Stimulated activated CD4-positive, alpha-beta T cell treated with anti-CD3 and anti-CD28 coated beads, Interleukin-4, amount 100 ng/mL, for 48 hours (primary cell): ENCODE measurements around the gene KANK2.
"Not testable (repeated sequence)": the region's sequence is repeated elsewhere in the genome, so short reads cannot be mapped to it uniquely, and the experiment has no call there.

ENCODE experiments used
- DNase-seq, 2 donors: peaks; one replicate each; pipeline ENCODE4 v3.0.0-alpha.2; 2020; ENCODE audit warnings: low read depth in 2 of 2

Gene KANK2

GRCh38 chr19:11196406-11197287 is 698 bp downstream of the KANK2 start:
- no peak for DNase-seq

DNA sequence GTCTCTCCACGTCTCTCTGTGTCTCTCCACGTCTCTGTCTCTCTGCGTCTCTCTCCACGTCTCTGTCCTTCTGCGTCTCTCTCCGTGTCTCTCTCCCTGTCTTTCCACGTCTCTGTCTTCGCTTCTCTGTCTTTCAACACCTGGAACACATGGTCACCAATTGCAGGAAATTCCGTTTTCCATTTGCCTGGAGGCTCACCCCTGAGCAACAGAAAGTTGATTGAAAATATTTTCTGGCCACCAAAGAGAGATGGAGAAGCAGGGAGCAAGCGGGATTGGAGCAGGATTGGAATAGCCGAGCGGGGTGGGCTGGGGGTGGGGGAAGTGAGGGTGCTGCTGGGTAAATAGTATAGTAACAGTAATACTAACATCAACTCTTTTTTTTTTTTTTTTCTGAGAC is 1.7 kb downstream of the KANK2 start:
- DNase-seq, result no peak

GRCh38 chr19:11194656-11195558 is 2.4 kb downstream of the KANK2 start:
- DNase-seq, result no peak

- DNase-seq, result no peak
These were observed 3.2 kb downstream of the KANK2 start for GRCh38 chr19:11194173-11194572.

DNA sequence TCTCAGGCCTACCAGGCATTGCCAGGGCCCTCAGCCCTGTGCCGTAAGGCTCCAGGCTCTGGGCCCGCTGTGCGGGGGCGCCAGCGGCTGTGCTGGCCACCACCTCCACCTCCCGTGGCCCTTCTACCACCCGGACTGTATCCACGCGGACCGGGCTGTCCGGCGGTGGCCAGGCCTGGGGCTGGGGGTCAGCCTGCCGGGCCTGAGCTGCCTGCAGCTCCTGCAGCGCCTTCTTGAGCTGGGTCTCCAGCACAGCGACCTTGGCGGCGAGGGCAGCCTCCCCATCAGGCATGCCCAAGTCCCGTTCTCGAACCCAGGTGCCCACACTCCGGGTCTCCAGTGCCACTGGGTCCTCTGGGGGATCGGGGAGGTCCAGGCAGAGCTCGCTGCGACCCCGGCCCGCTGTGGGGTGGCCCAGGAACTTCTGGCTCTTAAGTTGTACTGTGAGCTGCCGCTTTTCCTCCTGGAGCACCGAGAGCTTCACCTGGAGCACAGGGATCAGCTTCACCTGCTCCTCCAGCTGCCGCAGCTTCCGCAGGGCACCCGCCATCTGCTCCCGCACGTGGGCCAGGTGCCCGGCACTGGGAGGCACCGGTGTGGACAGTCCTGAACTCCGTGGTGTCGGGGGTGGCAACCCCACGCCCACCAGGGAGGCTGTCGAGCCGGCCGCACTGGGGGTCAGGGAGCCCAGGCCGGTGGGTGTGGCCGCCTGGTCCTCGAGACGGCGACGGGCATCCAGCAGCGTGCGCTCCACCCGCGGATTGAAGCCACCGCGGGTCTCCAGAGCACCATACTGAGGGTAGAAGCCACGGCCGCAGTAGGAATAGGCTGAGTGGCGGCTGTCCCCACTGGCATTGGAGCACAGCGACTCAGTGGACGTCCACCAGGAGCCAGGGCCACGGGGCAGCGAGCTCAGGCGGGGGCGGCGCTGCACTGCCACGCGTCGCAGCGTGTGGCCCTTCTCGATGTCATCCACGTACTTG is 4.1 kb downstream of the KANK2 start:
- DNase-seq, result no peak

DNA sequence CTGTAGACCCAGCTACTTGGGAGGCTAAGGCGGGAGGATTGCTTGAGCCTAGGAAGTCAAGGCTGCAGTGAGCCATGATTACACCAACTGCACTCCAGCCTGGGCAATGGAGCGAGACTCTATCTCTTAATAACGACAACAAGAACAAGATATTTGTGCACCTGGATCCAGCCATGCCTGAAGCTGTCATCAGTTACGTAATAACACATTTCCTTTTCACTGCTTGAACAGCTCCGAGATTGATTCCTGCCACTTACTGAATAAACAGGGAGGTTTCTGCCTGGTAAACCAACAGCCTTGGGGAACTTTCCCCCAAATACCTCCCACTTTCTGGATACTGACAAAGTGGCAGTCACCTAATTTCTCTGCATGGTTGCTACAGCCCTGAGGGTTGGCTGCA is 5.4 kb downstream of the KANK2 start:
- DNase-seq, result no peak

DNA sequence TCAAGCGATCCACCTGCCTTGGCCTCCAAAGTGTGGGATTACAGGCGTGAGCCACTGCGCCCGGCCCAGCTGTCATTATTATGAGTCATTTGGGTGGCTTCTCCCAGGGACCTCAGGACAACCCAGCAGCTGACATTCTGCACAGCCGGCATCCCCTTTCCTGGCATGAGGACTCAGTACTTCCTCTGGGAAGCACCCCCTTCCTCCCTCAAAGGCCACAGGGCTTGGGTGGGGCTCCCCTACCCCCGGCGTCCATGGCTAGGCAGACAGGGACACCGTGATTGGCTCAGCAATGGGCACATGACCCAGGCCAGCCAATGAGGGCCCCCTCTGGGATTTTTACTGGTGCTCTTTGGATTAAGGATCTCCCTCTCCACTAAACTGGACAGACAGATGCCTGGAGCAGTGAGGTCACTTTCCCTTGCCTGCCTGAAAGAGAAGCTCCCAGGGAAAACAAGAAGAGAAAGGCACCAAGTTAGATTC is 6.0 kb downstream of the KANK2 start:
- no peak for DNase-seq

- no peak for DNase-seq
These were observed 6.8 kb downstream of the KANK2 start for GRCh38 chr19:11190501-11190900.

DNA sequence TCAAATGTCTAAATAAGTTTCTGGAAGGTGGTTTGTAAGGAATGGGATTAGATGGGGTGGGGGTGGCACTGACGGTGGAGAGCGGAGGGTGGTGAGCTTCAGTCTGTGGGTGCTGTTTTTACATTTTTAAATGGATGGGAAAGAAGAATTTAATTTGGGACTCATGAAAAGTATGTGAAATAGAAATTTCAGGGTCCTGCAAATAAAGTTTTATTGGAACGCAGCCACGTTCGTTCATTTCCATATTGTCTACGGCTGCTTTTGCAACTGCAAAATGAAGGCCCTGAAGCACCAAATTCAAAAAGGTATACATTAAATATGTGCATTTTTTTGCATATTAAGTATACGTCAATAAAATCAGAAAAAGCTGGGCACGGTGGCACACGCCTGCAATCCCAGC is 9.9 kb downstream of the KANK2 start:
- no peak for DNase-seq

DNA sequence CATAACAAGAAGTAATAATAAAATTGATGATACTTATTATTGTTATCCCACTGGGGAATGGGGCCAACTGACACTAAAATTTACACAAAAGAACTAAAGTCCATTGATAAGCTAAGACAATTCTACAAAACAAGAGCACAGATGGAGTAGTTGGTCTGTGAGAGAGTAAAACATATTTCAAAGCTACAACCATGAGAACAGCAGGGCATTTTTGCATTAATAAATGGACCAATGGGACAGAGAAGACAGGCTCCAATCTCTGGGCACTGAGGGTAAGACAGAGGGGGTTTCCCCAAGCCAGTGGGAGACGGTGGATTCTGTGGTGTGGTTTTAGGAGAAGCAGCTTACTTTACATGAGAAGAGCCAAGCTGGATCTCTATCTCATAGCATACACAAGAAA is 14.4 kb downstream of the KANK2 start:
- DNase-seq, result no peak

- DNase-seq, result no peak
These were observed 15.9 kb downstream of the KANK2 start for GRCh38 chr19:11181488-11181887.

DNA sequence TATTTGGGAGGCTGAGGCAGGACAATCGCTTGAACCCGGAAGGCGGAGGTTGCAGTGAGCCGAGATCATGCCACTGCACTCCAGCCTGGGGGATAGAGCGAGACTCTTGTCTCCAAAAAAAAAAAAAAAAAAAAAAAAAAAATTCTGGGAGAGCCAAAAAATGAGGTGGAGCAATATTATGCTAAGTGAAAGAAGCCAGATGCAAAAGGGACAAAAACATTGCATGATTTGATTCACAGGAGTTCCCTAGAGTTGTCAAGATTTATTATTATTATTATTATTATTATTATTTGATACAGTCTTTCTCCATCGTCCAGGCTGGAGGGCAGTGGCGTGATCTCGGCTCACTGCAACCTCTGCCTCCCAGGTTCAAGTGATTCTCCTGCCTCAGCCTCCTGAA is 16.4 kb downstream of the KANK2 start:
- not testable (repeated sequence) for DNase-seq

- DNase-seq, result no peak
These were observed 17.0 kb downstream of the KANK2 start for GRCh38 chr19:11180346-11180745.

DNA sequence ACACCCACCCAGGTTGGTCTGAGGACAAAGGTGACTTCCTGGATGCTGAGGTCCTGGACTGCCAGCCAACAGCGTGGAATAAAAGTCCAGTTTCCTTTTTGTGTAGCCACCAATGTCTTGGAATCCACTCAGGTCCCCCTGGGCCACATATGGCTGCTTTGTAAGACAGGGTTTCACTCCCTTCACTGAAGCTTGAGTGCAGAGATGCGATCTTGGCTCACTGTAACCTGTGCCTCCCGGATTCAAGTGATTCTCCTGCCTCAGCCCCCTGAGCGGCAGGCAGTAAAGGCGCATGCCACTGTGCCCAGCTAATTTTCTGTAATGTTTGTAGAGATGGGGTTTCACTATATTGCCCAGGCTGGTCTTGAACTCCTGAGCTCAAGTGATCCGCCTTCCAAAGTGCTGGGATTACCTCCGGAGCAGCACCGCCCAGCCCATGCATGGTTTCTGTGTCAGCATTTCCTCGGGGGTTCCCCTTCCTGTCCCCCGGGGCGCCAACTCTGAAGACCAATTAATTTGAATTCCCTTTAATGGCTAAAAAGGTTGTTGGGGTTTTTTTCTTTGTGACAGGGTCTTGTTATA is 17.5 kb downstream of the KANK2 start:
- no peak for DNase-seq

DNA sequence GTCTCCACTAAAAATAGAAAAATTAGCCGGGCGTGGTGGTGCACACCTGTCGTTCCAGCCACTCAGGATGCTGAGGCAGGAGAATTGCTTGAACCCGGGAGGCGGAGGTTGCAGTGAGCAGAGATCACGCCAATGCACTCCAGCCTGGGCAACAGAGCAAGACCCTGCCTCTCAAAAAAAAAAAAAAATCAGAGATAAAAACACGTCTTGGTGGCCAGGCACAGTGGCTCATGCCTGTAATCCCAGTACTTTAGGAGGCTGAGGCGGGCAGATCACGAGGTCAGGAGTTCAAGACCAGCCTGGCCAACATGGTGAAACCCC is 18.2 kb downstream of the KANK2 start:
- not testable (repeated sequence) for DNase-seq

GRCh38 chr19:11177592-11177991 is 19.8 kb downstream of the KANK2 start:
- DNase-seq, result no peak

DNA sequence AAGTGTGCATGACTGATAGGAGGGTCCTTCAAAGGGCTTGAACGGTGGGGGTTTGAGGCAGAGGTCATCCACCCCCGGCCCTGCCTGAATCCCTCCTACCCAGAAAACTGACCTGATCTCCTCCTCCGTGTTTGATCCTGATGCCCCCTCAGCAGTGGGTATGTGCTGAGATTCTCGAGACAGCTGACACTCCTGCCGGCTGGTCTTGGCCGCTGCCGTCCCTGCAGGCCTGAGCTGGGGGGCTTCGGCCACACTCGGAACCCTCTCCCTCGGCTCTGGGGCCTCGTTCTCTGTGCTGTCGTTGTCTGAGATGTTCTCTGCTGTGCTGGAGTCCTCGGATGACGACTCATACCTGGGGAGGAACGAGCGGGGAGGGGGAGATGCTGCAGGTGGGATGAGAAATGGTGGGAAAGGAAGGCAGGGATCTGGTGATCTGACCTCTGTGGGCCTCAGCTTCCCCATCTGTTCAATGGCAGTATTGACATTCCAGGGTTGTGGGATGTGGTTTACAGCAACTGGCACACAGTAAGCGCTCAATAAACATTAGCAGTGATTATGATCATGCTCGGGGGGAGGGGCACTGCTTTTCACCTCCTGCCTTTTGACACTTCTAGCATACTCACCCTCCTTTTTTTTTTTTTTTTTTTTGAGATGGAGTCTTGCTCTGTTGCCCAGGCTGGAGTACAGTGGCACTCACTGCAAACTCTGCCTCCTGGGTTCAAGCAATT is 20.7 kb downstream of the KANK2 start:
- DNase-seq, result no peak

DNA sequence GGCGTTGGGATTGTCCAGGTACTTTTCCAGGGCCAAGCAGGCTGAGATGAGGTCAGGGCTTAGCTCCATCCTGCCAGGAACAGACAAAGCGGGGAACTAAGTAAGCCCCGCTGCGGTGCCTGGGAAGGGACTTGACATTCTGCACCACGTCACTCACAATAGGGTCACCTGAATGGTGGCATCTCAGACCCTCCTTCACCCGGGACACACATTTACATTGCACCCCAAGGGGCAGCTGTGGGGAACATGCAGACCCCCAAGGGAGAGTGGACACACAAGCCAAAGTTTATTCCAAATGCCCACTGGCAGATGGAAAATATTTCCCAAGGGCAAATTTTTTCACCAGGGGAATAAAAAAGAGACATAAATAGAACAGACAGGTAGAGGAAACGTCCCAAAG is 21.4 kb downstream of the KANK2 start:
- DNase-seq, result no peak

GRCh38 chr19:11174336-11174735 is 23.0 kb downstream of the KANK2 start:
- no peak for DNase-seq

- DNase-seq, result no peak
These were observed 23.7 kb downstream of the KANK2 start for GRCh38 chr19:11173516-11174155.
